Activated naive CD4-positive, alpha-beta T cell treated with anti-CD3 and anti-CD28 coated beads, Interleukin-2, amount 50 U/mL, for 24 hours (primary cell): ENCODE measurements around the gene FAM240B.

ENCODE experiments used
- H3K27ac Mint-ChIP-seq: one replicate; pipeline ENCODE4 v1.8.0; 2021; ENCODE audit warnings: mild to moderate bottlenecking, mixed read lengths
- H3K27me3 Mint-ChIP-seq: one replicate; pipeline ENCODE4 v1.8.0; 2021; ENCODE audit warnings: mixed read lengths
- H3K36me3 Mint-ChIP-seq: one replicate; pipeline ENCODE4 v1.8.0; 2021; ENCODE audit warnings: mixed read lengths
- H3K4me1 Mint-ChIP-seq: one replicate; pipeline ENCODE4 v1.8.0; 2021; ENCODE audit warnings: mixed read lengths
- H3K4me3 Mint-ChIP-seq: one replicate; pipeline ENCODE4 v1.8.0; 2021; ENCODE audit warnings: mild to moderate bottlenecking, mixed read lengths
- H3K9me3 Mint-ChIP-seq: one replicate; pipeline ENCODE4 v1.8.0; 2021; ENCODE audit warnings: mixed read lengths

FAM240B gene

DNA sequence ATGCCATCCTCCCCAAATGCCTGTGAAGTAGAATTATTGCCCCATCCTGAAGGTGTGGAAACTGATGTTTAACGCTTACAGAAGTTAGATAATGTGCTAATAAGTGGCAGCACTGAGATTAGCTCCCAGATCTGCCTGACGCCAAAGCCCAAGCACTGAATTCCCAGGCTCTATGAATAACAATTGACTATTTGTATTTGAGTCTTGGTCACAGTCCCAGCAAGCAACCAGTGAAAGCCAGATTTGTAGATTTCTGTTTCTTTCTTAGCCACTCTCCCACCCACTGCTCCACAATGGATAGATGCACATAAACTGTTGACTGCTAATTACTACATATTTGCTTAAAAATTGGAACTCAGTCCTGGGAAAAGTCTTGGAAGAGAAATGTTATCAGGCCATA lies 34.4 kb downstream of the FAM240B start:
- Mint-ChIP-seq H3K27ac (no peak overlapping the region), H3K9me3 (no peaks in the 10 kb centered on the region), H3K4me3 (no peak overlapping the region), H3K36me3 (no peaks in the 10 kb centered on the region), H3K4me1 (no peaks in the 10 kb centered on the region), H3K27me3 (peaks cover 1% of the 10 kb centered on the region)

DNA sequence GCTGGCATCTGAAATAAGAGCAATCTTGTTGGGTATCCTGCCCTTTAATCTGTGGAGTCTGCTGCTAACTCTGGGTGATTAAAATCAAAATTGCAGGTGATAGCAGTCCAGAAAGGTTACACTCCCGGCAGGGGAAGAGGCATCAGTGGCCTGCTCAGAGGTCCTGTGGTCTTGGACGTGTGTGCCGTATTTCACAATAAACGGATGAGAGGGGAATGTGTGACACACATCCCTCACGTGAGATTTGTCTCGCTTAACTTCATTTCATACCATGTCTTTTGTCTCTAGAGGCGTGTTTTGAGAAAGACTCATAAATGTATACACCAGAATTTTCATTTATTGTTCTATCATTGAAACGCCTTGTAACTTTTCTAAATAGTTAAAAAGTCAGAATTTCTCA lies 36.6 kb downstream of the FAM240B start:
- H3K36me3 Mint-ChIP-seq: no peaks in the 10 kb centered on the region
- H3K27me3 Mint-ChIP-seq: peaks cover 1% of the 10 kb centered on the region
- H3K9me3 Mint-ChIP-seq: no peaks in the 10 kb centered on the region
- H3K4me1 Mint-ChIP-seq: no peaks in the 10 kb centered on the region
- H3K27ac Mint-ChIP-seq: no peak overlapping the region
- H3K4me3 Mint-ChIP-seq: no peak overlapping the region

DNA sequence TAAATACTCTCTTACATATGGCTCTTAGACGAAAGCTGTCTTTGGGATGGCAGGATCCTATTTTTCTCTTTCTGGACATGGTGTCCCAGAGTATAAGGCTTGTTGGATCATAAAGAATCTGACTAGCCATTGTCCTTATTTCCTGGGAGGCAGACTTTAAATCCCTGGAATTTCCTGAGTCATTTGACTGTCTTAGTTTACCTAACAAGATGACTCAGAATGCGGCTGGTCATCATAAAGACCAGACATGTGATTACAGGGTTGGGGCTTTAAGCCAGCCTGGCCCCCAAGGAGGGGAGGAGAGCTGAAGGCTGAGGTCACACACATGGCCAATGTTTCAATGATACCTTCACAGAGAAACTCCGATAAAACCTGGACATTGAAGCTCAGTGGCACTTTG lies 37.2 kb downstream of the FAM240B start:
- peaks cover 1% of the 10 kb centered on the region for H3K27me3 Mint-ChIP-seq
- no peak overlapping the region for H3K27ac Mint-ChIP-seq
- H3K36me3 Mint-ChIP-seq: no peaks in the 10 kb centered on the region
- H3K4me1 Mint-ChIP-seq: no peaks in the 10 kb centered on the region
- H3K9me3 Mint-ChIP-seq: no peaks in the 10 kb centered on the region
- H3K4me3 Mint-ChIP-seq: no peak overlapping the region

DNA sequence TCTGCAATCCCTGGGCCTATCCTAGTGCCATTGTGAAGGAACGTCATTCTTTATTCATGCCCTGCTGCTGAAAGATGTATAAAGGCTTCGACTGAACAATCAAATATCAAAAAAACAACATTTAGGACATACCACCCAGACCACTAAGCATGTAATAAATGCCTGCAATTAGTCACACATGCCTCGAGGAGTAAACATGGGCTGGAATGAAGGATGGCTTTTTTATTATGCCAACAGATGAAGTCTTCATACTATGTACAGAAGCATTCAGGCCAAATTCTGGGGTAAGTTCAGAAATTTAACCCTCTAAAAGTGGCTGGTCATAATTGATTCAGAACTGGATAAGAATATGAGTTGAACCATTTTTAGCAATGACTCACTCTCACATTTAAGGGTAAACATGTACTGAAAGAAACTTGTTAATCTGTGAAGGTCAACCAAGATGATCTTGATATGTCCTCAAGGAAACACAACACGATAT lies 38.1 kb downstream of the FAM240B start:
- Mint-ChIP-seq H3K4me1 (no peaks in the 10 kb centered on the region), H3K27me3 (peaks cover 3% of the 10 kb centered on the region), H3K9me3 (no peaks in the 10 kb centered on the region), H3K27ac (no peak overlapping the region), H3K36me3 (no peaks in the 10 kb centered on the region), H3K4me3 (no peak overlapping the region)

DNA sequence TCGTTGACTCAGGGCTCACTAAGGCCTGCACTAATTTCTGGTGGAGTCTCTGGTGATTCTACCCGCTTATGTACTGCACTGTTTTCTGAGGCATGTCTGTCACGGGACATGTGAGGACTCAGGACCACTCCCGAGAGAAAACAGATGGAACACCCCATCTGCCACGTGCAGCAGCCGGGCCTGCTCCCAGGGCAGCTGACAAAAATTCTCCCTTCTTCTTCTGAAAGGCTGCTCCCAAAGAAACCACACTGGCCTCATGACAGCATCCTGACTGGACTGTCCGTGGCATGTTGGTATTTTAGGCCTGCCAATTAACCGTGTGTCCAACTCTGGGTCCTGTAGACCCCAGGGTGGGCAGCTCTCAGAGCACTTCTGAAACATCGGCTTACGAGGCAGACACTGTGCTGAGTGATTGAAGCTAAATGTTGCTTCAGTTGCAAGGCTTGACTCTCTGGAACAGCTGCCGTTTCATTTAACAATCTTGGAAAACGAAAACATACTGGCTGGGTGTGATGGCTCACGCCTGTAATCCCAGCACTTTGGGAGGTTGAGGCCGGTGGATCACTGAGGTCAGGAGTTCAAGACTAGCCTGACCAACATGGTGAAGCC lies 39.0 kb downstream of the FAM240B start:
- Mint-ChIP-seq H3K27ac (no peak overlapping the region), H3K4me3 (no peak overlapping the region), H3K4me1 (no peaks in the 10 kb centered on the region), H3K36me3 (no peaks in the 10 kb centered on the region), H3K27me3 (peaks cover 2% of the 10 kb centered on the region), H3K9me3 (no peaks in the 10 kb centered on the region)

DNA sequence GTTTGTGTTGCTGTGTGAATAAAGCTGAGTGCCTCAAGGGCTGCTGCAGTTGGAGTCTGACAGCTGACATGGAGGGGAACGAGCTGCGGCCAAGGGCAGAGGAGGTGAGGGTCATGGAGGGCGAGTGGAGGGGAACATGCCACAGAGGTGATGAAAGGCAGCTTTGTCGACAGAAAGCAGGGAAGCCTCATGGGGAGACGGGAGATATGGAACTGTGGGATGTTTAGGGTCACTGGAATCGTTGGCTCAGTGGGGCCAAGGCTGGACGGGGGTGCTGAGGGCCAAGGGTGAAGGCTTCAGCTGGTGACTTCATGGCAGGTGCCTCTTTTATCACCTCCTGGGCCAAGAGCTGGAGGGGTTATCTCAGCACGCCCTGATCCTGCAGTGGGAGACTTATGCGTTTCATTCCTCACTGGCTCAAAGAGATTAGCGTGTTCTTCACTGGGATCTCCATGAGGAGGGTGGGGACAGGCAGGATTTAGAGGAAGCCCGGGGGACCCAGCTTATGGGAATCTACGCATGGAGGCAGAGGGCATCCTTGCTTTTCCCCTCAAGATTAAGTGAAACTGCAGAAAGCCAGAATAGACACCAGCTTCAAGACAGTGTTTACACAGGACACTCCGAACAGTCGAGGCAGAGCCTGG lies 42.2 kb downstream of the FAM240B start:
- peaks cover 2% of the 10 kb centered on the region for H3K27me3 Mint-ChIP-seq
- H3K36me3 Mint-ChIP-seq: no peaks in the 10 kb centered on the region
- H3K9me3 Mint-ChIP-seq: no peaks in the 10 kb centered on the region

DNA sequence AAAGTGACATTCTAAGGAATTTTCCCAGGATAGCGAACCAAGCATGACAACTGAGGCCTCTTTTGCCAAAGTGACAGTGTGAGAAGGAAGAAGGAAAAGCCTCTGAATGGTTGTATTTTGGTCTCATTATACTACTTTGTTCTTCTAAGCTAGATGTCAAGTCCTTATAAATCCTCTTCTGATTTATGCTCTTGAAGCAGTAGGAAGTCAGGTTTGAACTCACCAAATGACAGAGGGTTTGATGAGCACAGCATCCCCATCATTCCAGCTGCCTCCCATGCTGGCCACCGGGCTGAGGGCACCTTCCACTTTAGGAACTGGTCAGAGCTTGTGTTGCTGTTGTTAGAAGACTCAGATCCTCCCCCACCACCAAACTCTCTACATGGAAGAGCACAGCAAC lies 44.1 kb downstream of the FAM240B start:
- Mint-ChIP-seq H3K27ac (no peak overlapping the region), H3K27me3 (peaks cover 2% of the 10 kb centered on the region), H3K4me1 (no peaks in the 10 kb centered on the region), H3K9me3 (no peaks in the 10 kb centered on the region), H3K4me3 (no peak overlapping the region), H3K36me3 (no peaks in the 10 kb centered on the region)

More for the DNA sequence above, 42.2 kb downstream of the FAM240B start:
- Mint-ChIP-seq H3K4me3 (no peak overlapping the region), H3K27ac (no peak overlapping the region), H3K4me1 (no peaks in the 10 kb centered on the region)

DNA sequence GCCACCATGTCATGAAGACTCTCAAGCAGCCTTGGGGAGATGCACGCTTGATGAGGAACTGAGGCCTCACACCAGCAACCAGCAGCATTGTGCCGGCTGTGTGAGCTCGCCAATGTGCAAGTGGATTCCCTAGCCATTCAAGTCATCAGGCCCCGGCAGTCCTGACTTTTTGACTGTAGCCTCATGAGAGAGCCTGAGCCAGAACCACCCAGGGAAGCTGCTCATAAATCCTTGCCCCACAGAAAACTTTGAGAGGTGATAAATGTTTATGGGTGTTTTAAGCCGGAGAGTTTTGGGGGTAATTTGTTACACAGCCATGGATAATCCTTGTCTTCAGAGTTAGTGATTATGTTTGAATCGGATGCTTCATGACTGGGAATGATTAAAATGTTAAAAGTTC lies 44.7 kb downstream of the FAM240B start:
- no peaks in the 10 kb centered on the region for H3K4me1 Mint-ChIP-seq
- H3K36me3 Mint-ChIP-seq: no peaks in the 10 kb centered on the region
- no peak overlapping the region for H3K27ac Mint-ChIP-seq
- peaks cover 2% of the 10 kb centered on the region for H3K27me3 Mint-ChIP-seq
- no peak overlapping the region for H3K4me3 Mint-ChIP-seq
- no peaks in the 10 kb centered on the region for H3K9me3 Mint-ChIP-seq

DNA sequence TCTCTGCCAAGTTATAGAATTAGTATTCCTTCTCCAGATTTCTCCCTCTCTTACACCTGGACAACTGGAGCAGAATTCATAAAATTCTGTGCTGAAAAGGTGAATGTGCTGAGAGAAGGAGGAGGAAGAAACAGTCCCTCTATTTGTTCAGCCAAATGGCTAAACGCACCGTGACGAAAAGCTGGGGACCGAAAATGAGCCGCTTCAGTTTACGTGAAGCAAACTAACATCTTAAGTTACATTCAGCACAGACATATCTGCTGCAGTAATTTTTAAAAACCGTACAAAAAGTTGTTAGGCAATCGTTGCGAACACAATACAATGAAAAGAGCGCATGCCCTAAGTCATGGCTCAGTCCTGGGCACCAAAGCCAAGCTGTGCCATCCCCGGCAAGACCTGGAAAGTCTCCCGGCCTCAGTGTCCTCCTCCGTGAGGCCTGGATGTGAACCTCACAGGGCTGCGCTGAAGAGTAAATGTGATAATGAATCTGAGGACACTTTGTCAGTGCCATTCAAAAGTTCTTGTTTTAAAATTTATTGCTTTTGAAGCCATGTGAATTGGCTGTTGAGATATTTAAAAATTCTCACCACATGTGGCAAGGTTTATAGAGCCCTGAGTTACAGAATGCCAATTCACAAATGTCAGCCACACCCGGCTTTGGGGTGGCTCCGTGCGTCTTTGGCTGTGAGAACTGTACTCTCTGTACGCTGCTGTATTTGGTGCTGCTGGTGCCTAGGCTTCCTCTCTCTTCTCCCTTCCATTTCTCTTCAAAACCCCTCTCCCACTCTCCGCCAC lies 46.3 kb downstream of the FAM240B start:
- Mint-ChIP-seq H3K4me3 (peak overlapping the region; percentile 7), H3K36me3 (no peaks in the 10 kb centered on the region), H3K27ac (no peak overlapping the region), H3K9me3 (no peaks in the 10 kb centered on the region), H3K4me1 (no peaks in the 10 kb centered on the region), H3K27me3 (peaks cover 2% of the 10 kb centered on the region)

DNA sequence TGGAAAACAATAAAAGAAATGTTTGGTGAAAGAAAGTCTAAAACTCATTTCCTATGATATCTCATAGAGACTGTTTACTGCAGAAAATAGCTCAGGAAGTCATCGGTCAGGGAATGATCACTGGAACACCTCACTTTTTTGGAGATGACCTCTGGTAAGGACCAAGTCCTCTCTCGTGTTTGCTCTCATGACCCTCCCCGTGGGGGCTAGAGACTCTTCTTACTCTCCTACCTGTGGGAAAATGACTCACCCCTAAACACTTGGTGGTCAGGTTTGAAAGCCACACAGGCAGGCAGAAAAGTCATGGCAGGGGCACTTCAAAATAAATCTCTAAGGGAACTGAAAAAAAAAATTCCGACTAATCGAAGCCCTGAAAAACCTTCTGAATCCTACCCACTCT lies 48.2 kb downstream of the FAM240B start:
- no peaks in the 10 kb centered on the region for H3K4me1 Mint-ChIP-seq
- H3K4me3 Mint-ChIP-seq: no peak overlapping the region
- no peaks in the 10 kb centered on the region for H3K9me3 Mint-ChIP-seq
- no peaks in the 10 kb centered on the region for H3K27me3 Mint-ChIP-seq
- H3K27ac Mint-ChIP-seq: no peak overlapping the region
- no peaks in the 10 kb centered on the region for H3K36me3 Mint-ChIP-seq

DNA sequence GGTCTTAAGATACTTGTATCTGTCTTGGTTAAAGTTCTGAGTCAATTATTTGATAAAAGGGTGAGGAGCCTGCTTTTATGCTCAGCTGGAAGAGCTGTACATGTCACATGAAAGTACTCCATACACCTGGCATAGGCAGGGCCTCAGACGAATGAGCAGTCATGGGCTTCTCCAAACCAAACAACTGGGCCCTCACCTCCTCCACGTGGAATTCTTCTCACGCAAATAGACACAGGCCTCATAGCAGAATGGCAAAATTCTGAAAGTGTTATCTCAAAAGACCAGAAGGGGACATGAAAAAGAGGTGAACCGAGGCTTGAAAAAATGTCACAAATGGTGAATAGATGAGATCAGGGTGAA lies 48.6 kb downstream of the FAM240B start:
- Mint-ChIP-seq H3K9me3 (no peaks in the 10 kb centered on the region), H3K4me3 (no peak overlapping the region), H3K27me3 (no peaks in the 10 kb centered on the region), H3K27ac (no peak overlapping the region), H3K4me1 (no peaks in the 10 kb centered on the region), H3K36me3 (no peaks in the 10 kb centered on the region)

DNA sequence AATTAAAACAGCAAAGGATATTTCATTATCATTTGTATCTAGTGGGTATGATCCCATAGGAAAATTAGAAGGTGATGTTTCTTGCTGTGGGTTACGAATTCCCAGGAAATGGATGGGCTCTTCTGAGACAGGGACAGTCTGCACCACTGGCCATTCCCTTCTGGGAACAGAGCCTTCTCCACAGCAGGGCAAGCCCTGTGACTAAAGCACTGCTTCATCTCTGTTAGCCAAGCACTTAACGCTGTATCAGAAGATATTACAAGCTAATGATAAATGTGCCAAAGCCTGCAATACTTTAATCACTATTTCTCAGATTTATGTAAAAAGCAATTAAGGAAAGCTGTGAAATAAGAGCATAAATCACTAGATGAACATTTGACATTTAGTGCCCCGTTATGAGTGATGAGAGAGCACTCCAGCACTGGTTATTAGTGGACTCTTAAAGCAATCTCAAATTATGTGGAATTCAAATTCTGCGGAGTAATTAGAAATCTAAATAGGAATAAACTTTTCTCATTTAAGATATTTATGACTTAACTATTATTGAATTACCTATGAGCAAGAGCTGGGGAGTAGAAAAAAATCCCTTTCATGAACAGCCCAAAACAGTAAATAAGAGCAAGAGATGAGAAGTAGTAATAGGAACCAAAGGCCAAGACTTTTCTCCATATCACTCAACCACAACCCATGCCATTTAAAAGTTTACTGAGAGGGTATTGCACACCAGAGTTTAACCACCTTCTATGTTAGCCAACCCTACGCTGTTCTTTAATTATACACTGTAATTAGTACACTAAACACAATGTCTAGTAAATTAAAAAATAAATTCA lies 49.2 kb downstream of the FAM240B start:
- Mint-ChIP-seq H3K4me3 (no peak overlapping the region), H3K4me1 (no peaks in the 10 kb centered on the region), H3K27me3 (no peaks in the 10 kb centered on the region), H3K27ac (no peak overlapping the region), H3K36me3 (no peaks in the 10 kb centered on the region), H3K9me3 (no peaks in the 10 kb centered on the region)

DNA sequence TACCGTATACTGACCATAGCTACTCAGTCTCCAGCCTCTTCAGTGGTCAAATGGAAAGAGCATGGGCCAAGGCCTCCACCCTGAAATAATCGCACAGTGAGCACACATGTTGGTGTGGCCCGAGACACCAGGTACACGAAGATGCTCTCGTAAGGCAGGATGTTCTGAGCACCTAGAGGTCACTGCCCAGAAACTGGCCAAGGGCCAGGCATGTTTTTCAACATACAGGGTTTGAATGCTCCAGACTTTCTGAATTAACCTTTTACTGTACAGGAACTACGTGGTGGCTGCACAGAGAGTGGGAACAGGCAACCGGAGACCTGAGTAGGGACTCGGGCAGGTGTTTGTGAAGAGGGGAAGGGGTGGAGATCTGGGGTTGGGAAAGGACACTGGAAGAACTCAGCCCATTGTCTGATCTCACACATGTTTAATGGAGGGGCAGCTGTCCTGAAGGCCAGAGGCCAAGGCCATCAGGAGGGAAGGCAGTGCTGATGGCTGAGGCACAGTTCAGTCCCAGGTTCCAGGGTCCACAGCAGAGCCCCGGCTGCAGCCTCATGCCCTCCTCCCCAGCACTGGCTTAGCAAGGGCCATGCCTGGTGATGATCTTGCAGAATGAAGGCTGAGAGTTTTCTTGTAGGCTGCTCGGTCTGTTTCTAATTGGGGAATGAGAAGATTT lies 51.0 kb downstream of the FAM240B start:
- no peaks in the 10 kb centered on the region for H3K4me1 Mint-ChIP-seq
- H3K27me3 Mint-ChIP-seq: no peaks in the 10 kb centered on the region
- no peak overlapping the region for H3K4me3 Mint-ChIP-seq
- H3K36me3 Mint-ChIP-seq: no peaks in the 10 kb centered on the region
- no peaks in the 10 kb centered on the region for H3K9me3 Mint-ChIP-seq
- no peak overlapping the region for H3K27ac Mint-ChIP-seq

DNA sequence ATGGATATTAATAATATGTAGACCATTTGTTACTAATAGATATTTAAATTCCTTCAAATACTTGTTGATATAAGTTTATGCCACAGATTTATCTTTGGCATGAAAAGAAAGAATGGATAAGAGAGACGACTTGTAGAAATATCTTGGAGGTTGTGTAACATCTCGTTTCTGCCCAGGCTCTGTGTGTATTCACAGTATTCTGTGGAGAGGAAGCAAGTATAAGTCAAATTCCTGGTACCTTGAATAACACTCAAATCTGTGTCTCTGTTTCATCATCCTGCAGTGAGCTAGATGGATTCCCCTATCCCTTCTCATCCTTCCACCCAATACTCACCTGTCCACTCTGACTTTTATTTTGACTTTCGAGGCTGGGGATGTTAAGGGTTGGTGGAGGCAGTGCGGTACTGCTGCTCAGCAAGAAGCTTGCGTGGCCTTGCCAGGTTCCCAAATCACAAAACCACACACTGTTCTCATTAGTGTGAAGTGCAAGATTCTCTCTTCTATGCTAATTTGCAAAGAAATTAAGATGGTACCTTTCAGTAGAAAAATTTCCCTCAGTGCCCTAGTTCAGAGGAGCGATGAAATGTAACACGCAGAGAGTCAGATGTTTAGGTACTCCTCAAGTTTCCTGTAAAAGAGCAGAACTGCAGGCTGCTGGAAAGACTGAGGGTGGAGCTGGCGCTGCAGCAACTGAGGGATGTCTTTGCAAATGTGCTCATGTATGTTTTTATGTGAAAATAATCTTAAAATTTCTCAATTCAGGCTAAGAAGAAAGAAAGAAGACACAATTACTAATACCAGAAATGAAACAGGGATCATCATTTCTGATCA lies 57.0 kb downstream of the FAM240B start:
- H3K36me3 Mint-ChIP-seq: no peaks in the 10 kb centered on the region
- H3K4me3 Mint-ChIP-seq: no peak overlapping the region
- H3K9me3 Mint-ChIP-seq: no peaks in the 10 kb centered on the region
- H3K27me3 Mint-ChIP-seq: no peaks in the 10 kb centered on the region
- H3K4me1 Mint-ChIP-seq: no peaks in the 10 kb centered on the region
- no peak overlapping the region for H3K27ac Mint-ChIP-seq
